GM23338 (cell line): ENCODE measurements around the gene SNRPA. TPM values are rescaled to one million over a fixed set of nuclear protein-coding genes. Genes with fewer than 3 reads are reported as not detected.

Experiments
- ATAC-seq: fragments of 200-7000 bp; cut with Tn5 transposase; 3 replicates; pipeline ENCODE4 v1.9.1; 2020
- DNase-seq: peaks from one replicate; pipeline ENCODE4 v3.0.0-alpha.2; 2015; ENCODE audit warnings: low spot score
- H2AFZ ChIP-seq: fragments of 200-600 bp; sonication (generic); 2 replicates; pipeline ENCODE4 v1.8.0; 2016; ENCODE audit warnings: antibody characterized with exemption, mild to moderate bottlenecking, moderate library complexity
- H3F3A ChIP-seq: fragments of 200-600 bp; sonication (generic); replicated peaks from 2 replicates; pipeline ENCODE4 v1.8.0; 2017; ENCODE audit warnings: antibody characterized with exemption, mixed run types, low read depth
- H3K27ac ChIP-seq: fragments of 200-600 bp; sonication (generic); 2 replicates; pipeline ENCODE4 v1.6.1; 2016; ENCODE audit warnings: low read depth
- H3K27me3 ChIP-seq: fragments of 200-600 bp; sonication (generic); 2 replicates; pipeline ENCODE4 v1.8.0; 2016; ENCODE audit warnings: mild to moderate bottlenecking, mixed run types, moderate library complexity; ENCODE audit not compliant: insufficient read depth
- H3K36me3 ChIP-seq: fragments of 200-600 bp; sonication (generic); 2 replicates; pipeline ENCODE4 v1.8.0; 2016; ENCODE audit warnings: mild to moderate bottlenecking; ENCODE audit not compliant: insufficient read depth
- H3K4me1 ChIP-seq: fragments of 200-600 bp; sonication (generic); 2 replicates; pipeline ENCODE4 v1.8.0; 2016; ENCODE audit warnings: mild to moderate bottlenecking, moderate library complexity; ENCODE audit not compliant: insufficient read depth
- H3K4me2 ChIP-seq: fragments of 200-600 bp; sonication (generic); 2 replicates; pipeline ENCODE4 v1.7.1; 2017; ENCODE audit warnings: mixed run types
- H3K4me3 ChIP-seq: fragments of 200-600 bp; sonication (generic); 2 replicates; pipeline ENCODE4 v1.6.1; 2016; ENCODE audit warnings: mixed run types
- H3K79me2 ChIP-seq: fragments of 200-600 bp; sonication (generic); replicated peaks from 2 replicates; pipeline ENCODE4 v1.8.0; 2017; ENCODE audit warnings: mild to moderate bottlenecking; ENCODE audit not compliant: insufficient read depth
- H3K9me2 ChIP-seq: fragments of 200-600 bp; sonication (generic); 2 replicates; pipeline ENCODE4 v1.8.0; 2017; ENCODE audit not compliant: insufficient read depth
- H4K20me1 ChIP-seq: fragments of 200-600 bp; sonication (generic); replicated peaks from 2 replicates; pipeline ENCODE4 v1.8.0; 2017; ENCODE audit warnings: mild to moderate bottlenecking; ENCODE audit not compliant: insufficient read depth
- H3K27ac Mint-ChIP-seq: 2 replicates; pipeline ENCODE4 v1.8.0; 2020; ENCODE audit warnings: inconsistent platforms, mild to moderate bottlenecking, moderate library complexity, mixed read lengths
- H3K27me3 Mint-ChIP-seq: 3 replicates; pipeline ENCODE4 v1.8.0; 2022; ENCODE audit warnings: low read depth, mild to moderate bottlenecking, moderate library complexity, mixed read lengths, inconsistent platforms; ENCODE audit not compliant: insufficient read depth, poor library complexity
- H3K36me3 Mint-ChIP-seq: 3 replicates; pipeline ENCODE4 v1.8.0; 2021; ENCODE audit warnings: low read depth, mild to moderate bottlenecking, inconsistent platforms, moderate library complexity, mixed read lengths
- H3K4me1 Mint-ChIP-seq: 3 replicates; pipeline ENCODE4 v1.8.0; 2020; ENCODE audit warnings: mild to moderate bottlenecking, inconsistent platforms, mixed read lengths
- H3K4me3 Mint-ChIP-seq: 3 replicates; pipeline ENCODE4 v1.8.0; 2021; ENCODE audit warnings: moderate library complexity, mild to moderate bottlenecking, inconsistent platforms, mixed read lengths
- H3K9me3 Mint-ChIP-seq: 3 replicates; pipeline ENCODE4 v1.8.0; 2020; ENCODE audit warnings: moderate library complexity, mild to moderate bottlenecking, inconsistent platforms, mixed read lengths
- CREB1 ChIP-seq: fragments of 250-450 bp; sonication (Bioruptor Pico); IDR thresholded peaks from 2 replicates; pipeline ENCODE4 v1.5.0; 2020; ENCODE audit warnings: low read depth, mild to moderate bottlenecking, moderate library complexity
- EZH2 ChIP-seq: fragments of 200-600 bp; sonication (generic); IDR thresholded peaks from one replicate; pipeline ENCODE4 v1.8.0; 2017; ENCODE audit warnings: antibody characterized with exemption, mild to moderate bottlenecking, low read depth; ENCODE audit not compliant: unreplicated experiment
- EZH2phosphoT487 ChIP-seq: fragments of 200-600 bp; sonication (generic); IDR thresholded peaks from one replicate; pipeline ENCODE4 v1.8.1; 2018; ENCODE audit warnings: antibody characterized with exemption; ENCODE audit not compliant: unreplicated experiment
- JUNB ChIP-seq: IDR thresholded peaks from one replicate; pipeline ENCODE4 v1.6.1; 2016; ENCODE audit warnings: antibody characterized with exemption; ENCODE audit not compliant: unreplicated experiment
- STAT1 ChIP-seq: IDR thresholded peaks from one replicate; pipeline ENCODE4 v1.6.1; 2016; ENCODE audit warnings: antibody characterized with exemption; ENCODE audit not compliant: unreplicated experiment
- ZNF114 ChIP-seq: fragments of 250-450 bp; sonication (Bioruptor Pico); IDR thresholded peaks from 2 replicates; pipeline ENCODE4 v1.5.0; 2020; ENCODE audit warnings: mild to moderate bottlenecking, moderate library complexity
- ZNF331 ChIP-seq: fragments of 250-450 bp; sonication (Bioruptor Pico); IDR thresholded peaks from 2 replicates; pipeline ENCODE4 v1.5.0; 2020; ENCODE audit warnings: low read depth, mild to moderate bottlenecking, moderate library complexity
- polyA plus RNA-seq: library from polyadenylated mRNA; unstranded; fragments of >200 nt; fragmentation: Nextera tagmentation; extraction: Ambion mirVana; gene quantifications from 2 replicates; pipeline ENCODE4 v1.2.1, GENCODE V29; 2016
- total RNA-seq: library from RNA; depleted of rRNA; stranded (reverse); fragments of >200 nt; shearing (Covaris generic); gene quantifications from 2 replicates; pipeline ENCODE4 v1.2.3, GENCODE V29; 2014
- TF ChIP-seq, protein P1 (sequence below): fragments of 250-450 bp; sonication (Bioruptor Pico); IDR thresholded peaks from 2 replicates; pipeline ENCODE4 v1.5.0; 2020; ENCODE audit warnings: mild to moderate bottlenecking, moderate library complexity
- TF ChIP-seq, protein P2 (sequence below): IDR thresholded peaks from 2 replicates; pipeline ENCODE4 v1.6.1; 2016; ENCODE audit warnings: antibody characterized with exemption
- TF ChIP-seq, protein P3 (sequence below), 2 experiments: fragments of 200-600 bp in 1 of 2; sonication (generic) in 1 of 2; conservative IDR thresholded peaks; 2 replicates each; pipeline versions ENCODE4 v1.5.1 to v1.6.1; 2016 to 2017; ENCODE audit warnings: antibody characterized with exemption in 2 of 2, low read depth in 2 of 2, mild to moderate bottlenecking in 2 of 2, moderate library complexity in 1 of 2

The SNRPA gene
- total and polyA plus RNA-seq, 2 experiments from 2014 or later: 295 to 326 TPM

GRCh38 chr19:40721140-40721486 lies 29.9 kb upstream of the SNRPA start:
- TF ChIP-seq STAT1: no peak
- TF ChIP-seq, protein P1, sequence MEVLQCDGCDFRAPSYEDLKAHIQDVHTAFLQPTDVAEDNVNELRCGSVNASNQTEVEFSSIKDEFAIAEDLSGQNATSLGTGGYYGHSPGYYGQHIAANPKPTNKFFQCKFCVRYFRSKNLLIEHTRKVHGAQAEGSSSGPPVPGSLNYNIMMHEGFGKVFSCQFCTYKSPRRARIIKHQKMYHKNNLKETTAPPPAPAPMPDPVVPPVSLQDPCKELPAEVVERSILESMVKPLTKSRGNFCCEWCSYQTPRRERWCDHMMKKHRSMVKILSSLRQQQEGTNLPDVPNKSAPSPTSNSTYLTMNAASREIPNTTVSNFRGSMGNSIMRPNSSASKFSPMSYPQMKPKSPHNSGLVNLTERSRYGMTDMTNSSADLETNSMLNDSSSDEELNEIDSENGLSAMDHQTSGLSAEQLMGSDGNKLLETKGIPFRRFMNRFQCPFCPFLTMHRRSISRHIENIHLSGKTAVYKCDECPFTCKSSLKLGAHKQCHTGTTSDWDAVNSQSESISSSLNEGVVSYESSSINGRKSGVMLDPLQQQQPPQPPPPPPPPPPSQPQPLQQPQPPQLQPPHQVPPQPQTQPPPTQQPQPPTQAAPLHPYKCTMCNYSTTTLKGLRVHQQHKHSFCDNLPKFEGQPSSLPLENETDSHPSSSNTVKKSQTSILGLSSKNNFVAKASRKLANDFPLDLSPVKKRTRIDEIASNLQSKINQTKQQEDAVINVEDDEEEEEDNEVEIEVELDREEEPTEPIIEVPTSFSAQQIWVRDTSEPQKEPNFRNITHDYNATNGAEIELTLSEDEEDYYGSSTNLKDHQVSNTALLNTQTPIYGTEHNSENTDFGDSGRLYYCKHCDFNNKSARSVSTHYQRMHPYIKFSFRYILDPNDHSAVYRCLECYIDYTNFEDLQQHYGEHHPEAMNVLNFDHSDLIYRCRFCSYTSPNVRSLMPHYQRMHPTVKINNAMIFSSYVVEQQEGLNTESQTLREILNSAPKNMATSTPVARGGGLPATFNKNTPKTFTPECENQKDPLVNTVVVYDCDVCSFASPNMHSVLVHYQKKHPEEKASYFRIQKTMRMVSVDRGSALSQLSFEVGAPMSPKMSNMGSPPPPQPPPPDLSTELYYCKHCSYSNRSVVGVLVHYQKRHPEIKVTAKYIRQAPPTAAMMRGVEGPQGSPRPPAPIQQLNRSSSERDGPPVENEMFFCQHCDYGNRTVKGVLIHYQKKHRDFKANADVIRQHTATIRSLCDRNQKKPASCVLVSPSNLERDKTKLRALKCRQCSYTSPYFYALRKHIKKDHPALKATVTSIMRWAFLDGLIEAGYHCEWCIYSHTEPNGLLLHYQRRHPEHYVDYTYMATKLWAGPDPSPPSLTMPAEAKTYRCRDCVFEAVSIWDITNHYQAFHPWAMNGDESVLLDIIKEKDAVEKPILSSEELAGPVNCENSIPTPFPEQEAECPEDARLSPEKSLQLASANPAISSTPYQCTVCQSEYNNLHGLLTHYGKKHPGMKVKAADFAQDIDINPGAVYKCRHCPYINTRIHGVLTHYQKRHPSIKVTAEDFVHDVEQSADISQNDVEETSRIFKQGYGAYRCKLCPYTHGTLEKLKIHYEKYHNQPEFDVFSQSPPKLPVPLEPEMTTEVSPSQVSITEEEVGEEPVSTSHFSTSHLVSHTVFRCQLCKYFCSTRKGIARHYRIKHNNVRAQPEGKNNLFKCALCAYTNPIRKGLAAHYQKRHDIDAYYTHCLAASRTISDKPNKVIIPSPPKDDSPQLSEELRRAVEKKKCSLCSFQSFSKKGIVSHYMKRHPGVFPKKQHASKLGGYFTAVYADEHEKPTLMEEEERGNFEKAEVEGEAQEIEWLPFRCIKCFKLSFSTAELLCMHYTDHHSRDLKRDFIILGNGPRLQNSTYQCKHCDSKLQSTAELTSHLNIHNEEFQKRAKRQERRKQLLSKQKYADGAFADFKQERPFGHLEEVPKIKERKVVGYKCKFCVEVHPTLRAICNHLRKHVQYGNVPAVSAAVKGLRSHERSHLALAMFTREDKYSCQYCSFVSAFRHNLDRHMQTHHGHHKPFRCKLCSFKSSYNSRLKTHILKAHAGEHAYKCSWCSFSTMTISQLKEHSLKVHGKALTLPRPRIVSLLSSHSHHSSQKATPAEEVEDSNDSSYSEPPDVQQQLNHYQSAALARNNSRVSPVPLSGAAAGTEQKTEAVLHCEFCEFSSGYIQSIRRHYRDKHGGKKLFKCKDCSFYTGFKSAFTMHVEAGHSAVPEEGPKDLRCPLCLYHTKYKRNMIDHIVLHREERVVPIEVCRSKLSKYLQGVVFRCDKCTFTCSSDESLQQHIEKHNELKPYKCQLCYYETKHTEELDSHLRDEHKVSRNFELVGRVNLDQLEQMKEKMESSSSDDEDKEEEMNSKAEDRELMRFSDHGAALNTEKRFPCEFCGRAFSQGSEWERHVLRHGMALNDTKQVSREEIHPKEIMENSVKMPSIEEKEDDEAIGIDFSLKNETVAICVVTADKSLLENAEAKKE: no peak
- TF ChIP-seq, protein P2, sequence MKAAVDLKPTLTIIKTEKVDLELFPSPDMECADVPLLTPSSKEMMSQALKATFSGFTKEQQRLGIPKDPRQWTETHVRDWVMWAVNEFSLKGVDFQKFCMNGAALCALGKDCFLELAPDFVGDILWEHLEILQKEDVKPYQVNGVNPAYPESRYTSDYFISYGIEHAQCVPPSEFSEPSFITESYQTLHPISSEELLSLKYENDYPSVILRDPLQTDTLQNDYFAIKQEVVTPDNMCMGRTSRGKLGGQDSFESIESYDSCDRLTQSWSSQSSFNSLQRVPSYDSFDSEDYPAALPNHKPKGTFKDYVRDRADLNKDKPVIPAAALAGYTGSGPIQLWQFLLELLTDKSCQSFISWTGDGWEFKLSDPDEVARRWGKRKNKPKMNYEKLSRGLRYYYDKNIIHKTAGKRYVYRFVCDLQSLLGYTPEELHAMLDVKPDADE: no peak
- TF ChIP-seq CREB1 (CRISPR knock-in tag): no peak
- TF ChIP-seq EZH2phosphoT487: no peak
- TF ChIP-seq JUNB: no peak
- TF ChIP-seq, protein P3, sequence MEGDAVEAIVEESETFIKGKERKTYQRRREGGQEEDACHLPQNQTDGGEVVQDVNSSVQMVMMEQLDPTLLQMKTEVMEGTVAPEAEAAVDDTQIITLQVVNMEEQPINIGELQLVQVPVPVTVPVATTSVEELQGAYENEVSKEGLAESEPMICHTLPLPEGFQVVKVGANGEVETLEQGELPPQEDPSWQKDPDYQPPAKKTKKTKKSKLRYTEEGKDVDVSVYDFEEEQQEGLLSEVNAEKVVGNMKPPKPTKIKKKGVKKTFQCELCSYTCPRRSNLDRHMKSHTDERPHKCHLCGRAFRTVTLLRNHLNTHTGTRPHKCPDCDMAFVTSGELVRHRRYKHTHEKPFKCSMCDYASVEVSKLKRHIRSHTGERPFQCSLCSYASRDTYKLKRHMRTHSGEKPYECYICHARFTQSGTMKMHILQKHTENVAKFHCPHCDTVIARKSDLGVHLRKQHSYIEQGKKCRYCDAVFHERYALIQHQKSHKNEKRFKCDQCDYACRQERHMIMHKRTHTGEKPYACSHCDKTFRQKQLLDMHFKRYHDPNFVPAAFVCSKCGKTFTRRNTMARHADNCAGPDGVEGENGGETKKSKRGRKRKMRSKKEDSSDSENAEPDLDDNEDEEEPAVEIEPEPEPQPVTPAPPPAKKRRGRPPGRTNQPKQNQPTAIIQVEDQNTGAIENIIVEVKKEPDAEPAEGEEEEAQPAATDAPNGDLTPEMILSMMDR (conservative IDR thresholded peaks at IDR 0.05; ENCODE audit: low read depth in 2 of 2): no peak
- no peak for TF ChIP-seq EZH2
- no peak for TF ChIP-seq ZNF114 (CRISPR knock-in tag)
- no peak for TF ChIP-seq ZNF331 (CRISPR knock-in tag)
- H3K27me3 Mint-ChIP-seq: peaks cover 6% of the 10 kb centered on the region
- peaks cover 11% of the 10 kb centered on the region for H3K4me1 Mint-ChIP-seq
- no peak for ATAC-seq
- Histone ChIP-seq H3K9me2 (no peaks in the 10 kb centered on the region), H3K4me3 (no peak overlapping the region), H2AFZ (no peak overlapping the region), H3K27ac (no peak overlapping the region), H3K4me1 (peaks cover 19% of the 10 kb centered on the region), H3K36me3 (no peaks in the 10 kb centered on the region), H3F3A (peaks cover 12% of the 10 kb centered on the region; the same call in 1 of the 2 replicates), H4K20me1 (peaks cover 10% of the 10 kb centered on the region), H3K4me2 (no peak overlapping the region), H3K79me2 (peaks cover 38% of the 10 kb centered on the region), H3K27me3 (no peaks in the 10 kb centered on the region)
- no peak overlapping the region for H3K27ac Mint-ChIP-seq
- peaks cover 26% of the 10 kb centered on the region for H3K36me3 Mint-ChIP-seq
- H3K4me3 Mint-ChIP-seq: no peak overlapping the region
- no peak for DNase-seq
- no peaks in the 10 kb centered on the region for H3K9me3 Mint-ChIP-seq
